HG03432 (cell line): Measurements from ENCODE around the gene TLX2.

ENCODE experiments used
- ATAC-seq: cut with Tn5 transposase; IDR thresholded peaks from one replicate; pipeline ENCODE4 v1.9.1; 2021; ENCODE audit warnings: mild to moderate bottlenecking, moderate library complexity; ENCODE audit not compliant: unreplicated experiment

TLX2 gene

GRCh38 chr2:74496997-74497776, 17.1 kb upstream of the TLX2 start:
- ATAC-seq: no peak

GRCh38 chr2:74497777-74498499, 16.3 kb upstream of the TLX2 start:
- peak; percentile 39 for ATAC-seq

- ATAC-seq: no peak
These were observed 15.6 kb upstream of the TLX2 start for GRCh38 chr2:74498500-74499266.

- no peak for ATAC-seq
These were observed 14.8 kb upstream of the TLX2 start, which contains the start of gene LBX2 for GRCh38 chr2:74499267-74499939. TSS of gene LBX2 (minus strand) at chr2:74499603. CDS start at chr2:74499537, 66 bp downstream.

GRCh38 chr2:74499940-74500577, 14.2 kb upstream of the TLX2 start:
- no peak for ATAC-seq

- no peak for ATAC-seq
These were observed 13.7 kb upstream of the TLX2 start for GRCh38 chr2:74500578-74500946.

GRCh38 chr2:74501335-74502071, 12.7 kb upstream of the TLX2 start:
- ATAC-seq: no peak

- no peak for ATAC-seq
These were observed 12.0 kb upstream of the TLX2 start for GRCh38 chr2:74502147-74502719.

- ATAC-seq: peak; percentile 47
These were observed 11.3 kb upstream of the TLX2 start for GRCh38 chr2:74502720-74503505.

- ATAC-seq: no peak
These were observed 10.5 kb upstream of the TLX2 start for GRCh38 chr2:74503506-74504475.

GRCh38 chr2:74504591-74504990, 9.7 kb upstream of the TLX2 start:
- no peak for ATAC-seq

- no peak for ATAC-seq
These were observed 8.6 kb upstream of the TLX2 start for GRCh38 chr2:74505448-74506246.

GRCh38 chr2:74507145-74507925, 6.9 kb upstream of the TLX2 start, which contains the start of gene PCGF1:
TSS of gene PCGF1 (minus strand) at chr2:74507695. CDS start at chr2:74507668, 27 bp downstream.
- ATAC-seq: peak; percentile 85

- ATAC-seq: peak; percentile 7
These were observed 6.2 kb upstream of the TLX2 start for GRCh38 chr2:74507926-74508520.

GRCh38 chr2:74510272-74510671, 4.0 kb upstream of the TLX2 start:
- no peak for ATAC-seq
